NCI-H524 treated with DMSO at 0.1 percent for 48 hours (cell line): ENCODE data around the gene NDUFB7.
A peak's percentile ranks its signal among the peaks of the same experiment; 100 is the strongest.
"Not testable (repeated sequence)": the region's sequence is repeated elsewhere in the genome, so short reads cannot be mapped to it uniquely, and the experiment has no call there.

Experiments
- DNase-seq: peaks from one replicate; lab custom pipeline; 2025; lab: John Stamatoyannopoulos, UW

Gene NDUFB7

DNA sequence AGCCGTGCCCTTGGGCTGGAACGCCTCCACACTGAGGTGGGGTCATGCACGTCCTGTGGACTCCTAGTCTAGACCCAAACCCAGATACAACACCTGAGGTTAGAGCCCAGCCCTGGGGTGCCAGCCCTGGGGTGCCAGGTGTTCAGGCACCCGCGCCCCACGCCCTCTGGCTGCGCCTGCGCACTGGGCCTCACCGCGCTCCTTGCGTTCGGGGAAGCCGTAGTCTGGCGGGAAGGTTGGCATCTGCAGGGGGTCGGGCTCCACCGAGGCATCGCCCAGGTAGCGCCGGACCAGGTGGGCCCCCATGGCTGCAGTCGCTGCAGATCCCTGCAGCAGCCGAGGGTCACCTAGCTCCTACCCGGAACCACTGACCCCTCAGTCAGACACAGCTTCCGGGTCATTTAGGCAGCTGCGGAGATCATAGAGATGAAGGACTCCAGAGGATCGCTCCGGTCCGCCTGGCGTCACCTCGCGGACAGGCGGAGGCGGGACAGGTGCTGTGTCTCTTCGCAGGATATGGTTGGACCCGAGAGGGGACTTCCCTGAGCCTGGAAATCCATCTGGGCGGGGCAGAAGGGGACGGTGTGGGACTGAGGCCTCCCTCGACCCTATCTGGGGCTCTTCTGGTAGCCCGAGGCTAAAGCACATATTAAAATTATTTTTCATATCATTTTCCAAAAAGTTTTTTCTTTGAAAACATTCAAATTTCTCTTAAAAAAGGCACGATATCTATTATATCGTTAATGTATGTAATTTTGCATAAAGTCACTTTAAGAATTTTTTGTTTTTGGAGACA is at the start of gene NDUFB7:
TSS of gene NDUFB7 (minus strand) at position 372 of the 796 bp plus-strand sequence. CDS start at position 306, 66 bp downstream.
- DNase-seq, result peak; percentile 72

GRCh38 chr19:14619404-14619803 is 47.5 kb upstream of the NDUFB7 start:
- no peak for DNase-seq

- DNase-seq, result no peak
Measured at GRCh38 chr19:14616407-14616806, 44.5 kb upstream of the NDUFB7 start.

GRCh38 chr19:14615623-14616022 is 43.8 kb upstream of the NDUFB7 start:
- no peak for DNase-seq

DNA sequence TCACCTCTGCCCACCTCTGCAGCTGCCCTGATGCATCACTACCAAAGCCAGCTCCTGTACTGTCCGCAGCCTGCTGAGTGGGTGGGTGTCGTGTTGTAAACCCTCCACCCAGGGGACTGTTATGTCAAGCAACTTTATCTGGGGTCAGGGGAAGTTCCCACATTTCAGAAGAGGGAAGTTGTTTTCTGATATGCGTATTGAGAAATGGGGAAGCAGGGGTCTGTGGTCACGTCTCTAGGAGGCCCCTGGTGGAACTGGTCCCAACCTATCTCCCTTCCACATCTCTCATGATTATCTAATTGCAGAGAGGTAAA is 42.2 kb upstream of the NDUFB7 start:
- no peak for DNase-seq

DNA sequence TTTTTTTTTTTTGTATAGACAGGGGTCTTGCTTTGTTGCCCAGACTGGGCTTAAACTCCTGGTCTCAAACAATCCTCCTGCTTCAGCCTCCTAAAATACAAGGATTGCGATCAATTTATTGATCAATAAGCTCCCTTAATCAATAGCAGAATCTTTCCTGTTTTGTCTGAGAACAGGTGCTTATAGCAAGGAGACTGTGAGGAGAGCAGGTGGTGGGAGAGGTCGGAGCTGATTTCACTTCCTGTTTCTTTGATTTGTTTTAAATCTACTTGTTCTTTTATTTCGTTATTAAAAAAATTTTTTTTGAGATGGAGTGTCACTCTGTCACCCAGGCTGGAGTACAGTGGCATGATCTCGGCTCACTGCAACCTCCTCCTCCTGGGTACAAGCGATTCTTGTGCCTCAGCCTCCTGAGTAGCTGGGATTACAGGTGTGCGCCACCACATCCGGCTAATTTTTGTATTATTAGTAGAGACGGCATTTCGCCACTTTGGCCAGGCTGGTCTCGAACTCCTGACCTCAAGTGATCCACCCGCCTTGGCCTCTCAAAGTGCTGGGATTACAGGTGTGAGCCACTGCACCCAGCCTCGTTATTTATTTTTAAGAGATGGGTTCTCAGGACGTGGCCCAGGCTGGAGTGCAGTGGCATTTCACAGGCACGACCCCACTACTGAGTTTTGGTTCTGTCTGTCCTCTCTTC is 41.7 kb upstream of the NDUFB7 start:
- DNase-seq, result not testable (repeated sequence)

DNA sequence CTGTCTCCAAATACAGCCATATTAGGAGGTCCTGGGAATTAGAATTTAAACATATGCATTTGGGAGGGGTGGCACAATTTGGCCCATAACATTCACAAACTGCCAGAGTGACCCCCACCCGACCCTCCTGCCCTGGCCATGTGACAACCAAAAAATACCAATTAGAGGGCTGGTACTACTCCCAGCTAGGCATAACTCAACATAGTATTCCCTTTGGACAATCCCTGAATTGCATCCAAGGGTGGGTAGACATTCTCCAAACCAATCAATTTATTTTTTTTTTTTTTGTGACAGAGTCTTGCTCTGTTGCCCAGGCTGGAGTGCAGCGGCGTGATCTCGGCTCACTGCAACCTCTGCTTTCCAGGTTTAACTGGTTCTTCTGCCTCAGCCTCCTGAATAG is 40.8 kb upstream of the NDUFB7 start:
- DNase-seq, result no peak

DNA sequence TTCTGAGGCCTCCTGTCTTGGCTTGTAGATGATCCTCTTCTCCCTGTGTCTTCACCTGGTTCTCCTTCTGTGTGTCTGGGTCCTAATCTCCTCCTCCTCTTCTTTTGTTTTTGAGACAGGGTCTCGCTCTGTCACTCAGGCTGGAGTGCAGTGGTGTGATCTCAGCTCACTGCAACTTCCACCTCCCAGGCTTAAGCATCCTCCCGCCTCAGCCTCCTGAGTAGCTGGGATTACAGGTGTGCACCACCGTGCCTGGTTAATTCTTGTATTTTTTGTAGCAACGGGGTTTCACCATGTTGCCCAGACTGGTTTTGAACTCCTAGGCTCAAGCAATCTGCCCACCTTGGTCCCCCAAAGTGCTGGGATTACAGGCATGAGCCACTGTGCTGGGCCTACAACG is 40.4 kb upstream of the NDUFB7 start:
- not testable (repeated sequence) for DNase-seq

GRCh38 chr19:14611051-14611450 is 39.2 kb upstream of the NDUFB7 start:
- DNase-seq, result no peak

- no peak for DNase-seq
Measured at GRCh38 chr19:14606627-14607026, 34.8 kb upstream of the NDUFB7 start.

DNA sequence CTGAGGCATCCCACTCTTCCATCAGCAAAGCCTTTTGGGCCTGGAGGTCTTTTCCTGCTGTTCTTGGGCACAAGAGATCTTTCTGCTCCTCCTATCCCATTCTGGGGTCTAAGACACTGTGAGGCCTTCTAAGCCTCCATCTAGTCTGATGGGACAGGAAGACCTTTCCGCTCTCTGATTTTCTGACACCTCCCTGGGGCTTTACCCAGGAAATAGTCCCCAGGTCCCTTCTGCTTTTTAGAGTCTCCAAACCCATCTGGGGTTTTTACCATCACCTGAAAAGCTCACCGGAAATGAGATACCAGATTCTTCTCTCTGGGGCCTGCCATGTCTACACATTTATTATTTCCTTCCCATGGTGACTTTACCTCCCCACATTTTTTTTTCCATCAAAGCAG is 32.1 kb upstream of the NDUFB7 start:
- DNase-seq, result no peak

GRCh38 chr19:14599548-14600147 is 27.8 kb upstream of the NDUFB7 start:
- no peak for DNase-seq

DNA sequence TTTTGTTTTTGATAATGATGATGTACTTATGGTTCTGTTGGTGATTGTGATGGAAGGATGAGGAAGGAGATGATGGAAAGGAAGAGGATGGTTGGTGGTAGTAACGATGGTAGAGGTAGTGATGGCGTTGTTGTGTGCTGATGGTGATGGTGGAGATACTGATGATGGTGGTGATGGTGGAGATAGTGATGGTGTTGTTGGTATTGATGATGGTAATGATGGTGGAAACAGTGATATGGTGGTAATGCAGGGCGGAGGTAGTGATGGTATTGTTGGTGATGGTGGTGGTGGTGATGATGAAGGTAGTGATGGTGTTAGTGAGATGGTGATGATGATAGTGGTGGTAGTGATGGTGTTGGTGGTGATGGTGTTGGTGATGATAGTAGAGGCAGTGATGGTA is 23.7 kb upstream of the NDUFB7 start:
- DNase-seq, result no peak

DNA sequence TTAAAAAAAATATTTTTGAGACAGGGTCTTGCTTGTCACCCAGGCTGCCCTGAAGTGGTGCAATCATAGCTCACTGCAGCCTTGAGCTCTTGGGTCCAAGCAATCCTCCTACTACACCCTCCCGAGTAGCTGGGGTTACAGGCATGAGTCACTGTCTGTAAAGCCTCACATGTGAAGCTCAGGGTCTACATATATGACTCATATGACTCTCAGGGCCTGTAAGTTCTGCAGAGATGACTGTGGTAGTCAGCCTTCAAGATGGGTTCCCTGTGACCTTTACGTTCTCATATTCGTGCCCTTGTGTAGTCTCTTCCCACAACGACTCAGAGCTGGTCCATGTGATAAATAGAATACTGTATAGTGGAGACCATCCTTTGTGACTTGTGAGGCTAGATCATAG is 17.6 kb upstream of the NDUFB7 start:
- not testable (repeated sequence) for DNase-seq

DNA sequence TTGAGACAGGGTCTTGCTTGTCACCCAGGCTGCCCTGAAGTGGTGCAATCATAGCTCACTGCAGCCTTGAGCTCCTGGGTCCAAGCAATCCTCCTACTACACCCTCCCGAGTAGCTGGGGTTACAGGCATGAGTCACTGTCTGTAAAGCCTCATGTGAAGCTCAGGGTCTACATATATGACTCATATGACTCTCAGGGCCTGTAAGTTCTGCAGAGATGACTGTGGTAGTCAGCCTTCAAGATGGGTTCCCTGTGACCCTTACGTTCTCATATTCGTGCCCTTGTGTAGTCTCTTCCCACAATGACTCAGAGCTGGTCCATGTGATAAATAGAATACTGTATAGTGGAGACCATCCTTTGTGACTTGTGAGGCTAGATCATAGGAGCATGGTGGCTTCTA is 13.3 kb upstream of the NDUFB7 start:
- not testable (repeated sequence) for DNase-seq

- not testable (repeated sequence) for DNase-seq
Measured at GRCh38 chr19:14584372-14584771, 12.5 kb upstream of the NDUFB7 start.

GRCh38 chr19:14582894-14583340 is 11.1 kb upstream of the NDUFB7 start, which contains the start of gene CLEC17A:
Gene CLEC17A (plus strand): TSS chr19:14583084. CDS start chr19:14583161, 77 bp downstream.
- DNase-seq, result no peak

GRCh38 chr19:14580623-14581237 is 8.9 kb upstream of the NDUFB7 start:
- no peak for DNase-seq

- peak; percentile 90 for DNase-seq
Measured at GRCh38 chr19:14577885-14578427, 6.1 kb upstream of the NDUFB7 start.

DNA sequence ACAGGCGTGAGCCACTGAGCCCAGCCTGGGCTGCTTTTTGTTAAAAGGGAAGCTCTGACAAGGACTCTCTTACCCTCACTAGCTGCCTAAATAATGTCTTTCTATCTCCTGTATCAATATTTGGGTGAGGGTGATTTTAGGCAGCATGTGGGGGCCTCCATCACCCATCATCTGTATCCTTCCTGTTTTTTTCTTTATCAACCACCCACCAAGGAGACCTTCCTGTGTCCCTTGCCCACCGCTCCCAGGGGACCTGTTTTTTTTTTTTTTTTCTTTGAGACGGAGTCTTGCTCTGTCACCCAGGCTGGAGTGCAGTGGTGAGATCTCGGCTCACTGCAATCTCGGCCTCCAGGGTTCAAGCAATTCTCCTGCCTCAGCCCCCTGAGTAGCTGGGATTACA is 5.4 kb upstream of the NDUFB7 start:
- DNase-seq, result no peak

- DNase-seq, result no peak
Measured at GRCh38 chr19:14576363-14576762, 4.5 kb upstream of the NDUFB7 start.

DNA sequence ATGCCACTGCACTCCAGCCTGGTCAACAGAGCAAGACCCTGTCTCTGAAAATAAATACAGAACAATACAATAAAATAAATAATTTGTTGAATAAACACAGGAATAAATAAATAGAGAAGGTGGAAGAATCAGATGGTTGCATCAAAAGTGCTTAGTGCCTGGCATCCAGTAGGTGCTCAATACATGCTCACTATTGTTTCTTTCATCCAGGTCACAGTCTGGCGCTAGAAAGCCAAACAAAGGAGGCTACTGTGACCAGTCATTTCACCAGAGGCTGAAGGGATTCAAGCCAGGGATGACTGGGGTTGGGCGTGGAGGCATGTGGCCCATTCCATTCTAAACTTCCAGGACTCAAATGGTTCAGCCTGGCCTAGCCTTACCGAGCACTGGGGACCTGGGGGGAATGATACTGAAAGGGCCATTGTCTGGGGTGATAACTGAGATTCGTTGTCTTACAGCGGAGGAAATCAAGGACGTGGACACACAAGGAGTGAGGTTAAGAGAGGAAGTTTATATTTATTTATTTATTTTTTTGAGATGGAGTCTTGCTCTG is 3.6 kb upstream of the NDUFB7 start:
- no peak for DNase-seq
